ENCODE results near the gene SYNDIG1L. TPM values are rescaled to one million over a fixed set of nuclear protein-coding genes. Genes with fewer than 3 reads are reported as not detected.

The SYNDIG1L gene
- total and polyA plus RNA-seq, 9 of the 15 experiments (the other 6 are each of a cell fraction or from before 2014, with no cell fraction given) = not detected

GRCh38 chr14:74442757-74443156 lies 16.7 kb upstream of the SYNDIG1L start (continued):
- no peak for TF ChIP-seq CBFA2T3 (IDR thresholded peaks at IDR 0.05)
- TF ChIP-seq, protein P1, sequence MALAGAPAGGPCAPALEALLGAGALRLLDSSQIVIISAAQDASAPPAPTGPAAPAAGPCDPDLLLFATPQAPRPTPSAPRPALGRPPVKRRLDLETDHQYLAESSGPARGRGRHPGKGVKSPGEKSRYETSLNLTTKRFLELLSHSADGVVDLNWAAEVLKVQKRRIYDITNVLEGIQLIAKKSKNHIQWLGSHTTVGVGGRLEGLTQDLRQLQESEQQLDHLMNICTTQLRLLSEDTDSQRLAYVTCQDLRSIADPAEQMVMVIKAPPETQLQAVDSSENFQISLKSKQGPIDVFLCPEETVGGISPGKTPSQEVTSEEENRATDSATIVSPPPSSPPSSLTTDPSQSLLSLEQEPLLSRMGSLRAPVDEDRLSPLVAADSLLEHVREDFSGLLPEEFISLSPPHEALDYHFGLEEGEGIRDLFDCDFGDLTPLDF (CRISPR knock-in tag; IDR thresholded peaks at IDR 0.05) = no peak
- TF ChIP-seq ZNF75A (CRISPR knock-in tag; IDR thresholded peaks at IDR 0.05) = no peak
- TF ChIP-seq ESRRA (IDR thresholded peaks at IDR 0.05; ENCODE audit: borderline replicate concordance, low read depth) = no peak
- no peak for TF ChIP-seq ZFP91 (CRISPR knock-in tag; IDR thresholded peaks at IDR 0.05)
- TF ChIP-seq THRB (CRISPR knock-in tag; conservative IDR thresholded peaks at IDR 0.05) = no peak
- TF ChIP-seq ZNF77 (CRISPR knock-in tag; IDR thresholded peaks at IDR 0.05) = no peak
- no peak for TF ChIP-seq HOMEZ (CRISPR knock-in tag; IDR thresholded peaks at IDR 0.05)
- TF ChIP-seq ADNP (tag; IDR thresholded peaks at IDR 0.05) = no peak
- TF ChIP-seq RERE (CRISPR knock-in tag; IDR thresholded peaks at IDR 0.05; ENCODE audit: borderline replicate concordance) = no peak
- no peak for TF ChIP-seq HBP1 (CRISPR knock-in tag; IDR thresholded peaks at IDR 0.05)
- no peak for TF ChIP-seq ESRRB (CRISPR knock-in tag; IDR thresholded peaks at IDR 0.05; ENCODE audit: borderline replicate concordance)
- no peak for TF ChIP-seq ZEB2 (IDR thresholded peaks at IDR 0.05)
- TF ChIP-seq NFXL1 (CRISPR knock-in tag; IDR thresholded peaks at IDR 0.05) = no peak

Data from K562 (cell line).